ENCODE measurements around the gene KIF20B. TPM values are rescaled to one million over a fixed set of nuclear protein-coding genes. Genes with fewer than 3 reads are reported as not detected.

The KIF20B gene
- total and polyA plus RNA-seq, 2 of the 13 experiments (the other 11 are each of a cell fraction or from before 2014, with no cell fraction given), result 3.5 to 38.6 TPM

- WGBS (ENCODE audit: low lambda C conversion rate), result 90% methylated on average over 4 of the region's 4 CpGs
- ChIA-PET POLR2A (no interaction called here), CTCF (ENCODE audit: low intra/inter-chr PET ratio, low total read pairs) (no interaction called here)
- TF ChIP-seq IKZF5 (CRISPR knock-in tag; IDR thresholded peaks at IDR 0.05), result no peak
- TF ChIP-seq ZFY (CRISPR knock-in tag; IDR thresholded peaks at IDR 0.05), result no peak
- TF ChIP-seq ETV6 (CRISPR knock-in tag; conservative IDR thresholded peaks at IDR 0.05), result no peak
- no peak for TF ChIP-seq ZBTB2 (CRISPR knock-in tag; IDR thresholded peaks at IDR 0.05; ENCODE audit: low read depth)
- no peak for TF ChIP-seq KMT2B (CRISPR knock-in tag; IDR thresholded peaks at IDR 0.05)
- no peak for TF ChIP-seq ZNF362 (CRISPR knock-in tag; IDR thresholded peaks at IDR 0.05; ENCODE audit: borderline replicate concordance)
- no peak for TF ChIP-seq ZBTB26 (CRISPR knock-in tag; IDR thresholded peaks at IDR 0.05; ENCODE audit: borderline replicate concordance)
- TF ChIP-seq ZSCAN9 (CRISPR knock-in tag; IDR thresholded peaks at IDR 0.05; ENCODE audit: borderline replicate concordance), result no peak
- no peak for TF ChIP-seq ZNF569 (CRISPR knock-in tag; IDR thresholded peaks at IDR 0.05; ENCODE audit: borderline replicate concordance)
- no peak for TF ChIP-seq CHCHD3 (CRISPR knock-in tag; IDR thresholded peaks at IDR 0.05)
- TF ChIP-seq KDM5B (CRISPR knock-in tag; IDR thresholded peaks at IDR 0.05; ENCODE audit: borderline replicate concordance), result no peak
- TF ChIP-seq MED1 (CRISPR knock-in tag; IDR thresholded peaks at IDR 0.05), result no peak
- TF ChIP-seq NCOA1 (CRISPR knock-in tag; IDR thresholded peaks at IDR 0.05), result no peak
- no peak for TF ChIP-seq ZSCAN31 (CRISPR knock-in tag; IDR thresholded peaks at IDR 0.05; ENCODE audit: low read depth)
- no peak for TF ChIP-seq RBM39 (IDR thresholded peaks at IDR 0.05; ENCODE audit: low read depth, low read length, poor library complexity, severe bottlenecking)
- TF ChIP-seq ELF4 (CRISPR knock-in tag; IDR thresholded peaks at IDR 0.05; ENCODE audit: borderline replicate concordance), result no peak
- Histone ChIP-seq H3K79me2 (ENCODE audit: insufficient read depth, low read length) (no peaks in the 10 kb centered on the region), H3K4me3 (replicated peaks in 1 of 3; ENCODE audit: insufficient read depth in 1 of 3, low read depth in 2 of 3, low read length in 3 of 3) (no peak overlapping the region), H3K27me3 (ENCODE audit: control insufficient read depth in 1 of 2, insufficient read depth in 2 of 2, low read length in 2 of 2) (no peaks in the 10 kb centered on the region), H3K4me1 (ENCODE audit: insufficient read depth, low read length) (no peaks in the 10 kb centered on the region), H3K27ac (ENCODE audit: extremely low read length, insufficient read depth, low read length) (no peak overlapping the region), H3K36me3 (replicated peaks in 1 of 2; ENCODE audit: control insufficient read depth in 1 of 2, insufficient read depth in 2 of 2, low read length in 2 of 2) (no peaks in the 10 kb centered on the region), H3K9ac (ENCODE audit: insufficient read depth, low read depth, low read length) (no peak overlapping the region), H4K20me1 (ENCODE audit: insufficient read depth, low read length) (no peaks in the 10 kb centered on the region), H3K4me2 (ENCODE audit: low read depth, low read length) (no peak overlapping the region), H2AFZ (ENCODE audit: low read length) (no peak overlapping the region), H3K9me3 (ENCODE audit: low read length) (no peaks in the 10 kb centered on the region)
- DNase-seq (ENCODE audit: low spot score) (no peak), ATAC-seq (no peak), FAIRE-seq (no peak)
- no TSS peak for BruUV-seq (replicated peaks)
- in situ Hi-C loops (cut with HindIII; ENCODE audit: extremely low pct_ligation_motif_present, low pct_unique_long_range_greater_than_20kb), result no loop called here
- intact Hi-C loops (cut with micrococcal nuclease; ENCODE audit: unreplicated experiment), result no loop called here
Measured at GRCh38 chr10:89685936-89686335, 15.5 kb upstream of the KIF20B start.
